ENCODE data around the gene LRRC37A. TPM values are rescaled to one million over a fixed set of nuclear protein-coding genes. Genes with fewer than 3 reads are reported as not detected.
A peak's percentile ranks its signal among the peaks of the same experiment; 100 is the strongest.

The LRRC37A gene
- total RNA-seq, 1 experiment from 2014 or later = 0.83 TPM

DNA sequence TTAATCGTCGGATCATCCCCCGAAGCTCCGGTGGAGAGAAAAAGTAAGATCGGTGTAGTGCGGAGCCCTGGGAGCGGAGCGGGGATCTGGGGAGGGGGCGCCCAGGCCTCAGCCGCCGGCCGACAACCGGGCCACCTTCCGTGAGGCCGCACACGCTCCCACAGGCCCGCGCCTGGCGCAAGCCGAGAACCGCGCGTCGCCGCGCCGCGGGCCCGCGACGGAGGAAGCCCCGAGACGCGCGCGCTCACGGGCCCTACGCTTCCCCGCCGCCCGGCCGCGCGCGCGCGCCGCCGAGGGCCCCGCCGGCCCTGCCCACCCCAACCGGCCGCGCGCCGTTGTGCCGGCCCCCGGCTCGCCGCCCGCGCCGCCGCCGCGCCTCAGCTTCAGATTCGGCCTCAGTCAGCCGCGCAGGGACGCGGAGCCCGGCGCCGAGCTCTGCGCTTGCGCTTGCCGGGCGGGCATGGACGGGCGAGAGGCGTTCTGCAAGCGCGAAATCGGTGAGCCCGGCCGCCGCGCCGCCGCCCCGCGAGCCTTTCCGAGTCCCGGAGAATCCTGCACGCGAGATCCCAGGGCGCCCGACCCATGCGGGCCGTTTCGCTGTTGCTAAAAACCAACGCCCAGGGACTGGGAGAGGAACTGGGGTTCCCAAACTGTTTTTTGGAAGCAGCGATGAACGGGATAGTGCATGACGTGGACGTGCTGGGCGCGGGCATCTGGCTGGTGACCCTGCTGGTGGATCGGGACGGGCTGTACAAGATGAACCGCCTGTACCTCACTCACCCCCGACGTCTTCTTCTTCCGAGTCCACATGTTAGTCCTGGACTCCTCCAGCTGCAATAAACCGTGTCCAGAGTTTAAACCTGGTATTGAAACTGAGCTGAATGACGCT, 28.0 kb upstream of the LRRC37A start:
- peak; percentile 89 for ATAC-seq
- POLR2A ChIA-PET = no interaction called here
- no peaks in the 10 kb centered on the region for H3K36me3 Mint-ChIP-seq
- peaks cover 65% of the 10 kb centered on the region for H3K27me3 Mint-ChIP-seq (ENCODE audit: low read depth)
- H3K27ac Mint-ChIP-seq = 0 out of 2 replicates have a peak overlapping the region, but pooled peaks have one; percentile 39
- H3K9me3 Mint-ChIP-seq = no peaks in the 10 kb centered on the region
- peaks cover 12% of the 10 kb centered on the region for H3K4me1 Mint-ChIP-seq
- CTCF ChIA-PET = interaction anchor here (1.1 to 1.8 kb wide), 2 partner anchors 54 to 74 kb away, joined by 4 to 5 read pairs; partner anchors contain the start of gene KANSL1
- peak overlapping the region; percentile 85 for H3K4me3 Mint-ChIP-seq
- peak; percentile 83 for DNase-seq (ENCODE audit: low spot score)
- TF ChIP-seq PRRX2 (CRISPR knock-in tag; IDR thresholded peaks at IDR 0.05) (no peak), KAT7 (CRISPR knock-in tag; IDR thresholded peaks at IDR 0.05; ENCODE audit: borderline replicate concordance) (no peak), TEAD4 (CRISPR knock-in tag; IDR thresholded peaks at IDR 0.05) (no peak), CREB1 (CRISPR knock-in tag; IDR thresholded peaks at IDR 0.05) (no peak), ZBTB21 (CRISPR knock-in tag; IDR thresholded peaks at IDR 0.05; ENCODE audit: borderline replicate concordance) (no peak), EMX1 (CRISPR knock-in tag; IDR thresholded peaks at IDR 0.05) (no peak), FOXP1 (CRISPR knock-in tag; IDR thresholded peaks at IDR 0.05; ENCODE audit: borderline replicate concordance) (0 out of 2 replicates have a peak, but pooled peaks have one; percentile 36), GTF2I (CRISPR knock-in tag; conservative IDR thresholded peaks at IDR 0.05) (no peak), SMAD4 (CRISPR knock-in tag; IDR thresholded peaks at IDR 0.05) (no peak), TEAD1 (CRISPR knock-in tag; IDR thresholded peaks at IDR 0.05) (0 out of 2 replicates have a peak, but pooled peaks have one; percentile 25), NFE2L1 (CRISPR knock-in tag; IDR thresholded peaks at IDR 0.05) (no peak), MYBL2 (CRISPR knock-in tag; IDR thresholded peaks at IDR 0.05) (no peak)
- TF ChIP-seq, protein P1, sequence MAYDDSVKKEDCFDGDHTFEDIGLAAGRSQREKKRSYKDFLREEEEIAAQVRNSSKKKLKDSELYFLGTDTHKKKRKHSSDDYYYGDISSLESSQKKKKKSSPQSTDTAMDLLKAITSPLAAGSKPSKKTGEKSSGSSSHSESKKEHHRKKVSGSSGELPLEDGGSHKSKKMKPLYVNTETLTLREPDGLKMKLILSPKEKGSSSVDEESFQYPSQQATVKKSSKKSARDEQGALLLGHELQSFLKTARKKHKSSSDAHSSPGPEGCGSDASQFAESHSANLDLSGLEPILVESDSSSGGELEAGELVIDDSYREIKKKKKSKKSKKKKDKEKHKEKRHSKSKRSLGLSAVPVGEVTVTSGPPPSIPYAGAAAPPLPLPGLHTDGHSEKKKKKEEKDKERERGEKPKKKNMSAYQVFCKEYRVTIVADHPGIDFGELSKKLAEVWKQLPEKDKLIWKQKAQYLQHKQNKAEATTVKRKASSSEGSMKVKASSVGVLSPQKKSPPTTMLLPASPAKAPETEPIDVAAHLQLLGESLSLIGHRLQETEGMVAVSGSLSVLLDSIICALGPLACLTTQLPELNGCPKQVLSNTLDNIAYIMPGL (CRISPR knock-in tag; IDR thresholded peaks at IDR 0.05) = peak; percentile 76; the same call in 1 of the 2 replicates
- TF ChIP-seq, protein P2, sequence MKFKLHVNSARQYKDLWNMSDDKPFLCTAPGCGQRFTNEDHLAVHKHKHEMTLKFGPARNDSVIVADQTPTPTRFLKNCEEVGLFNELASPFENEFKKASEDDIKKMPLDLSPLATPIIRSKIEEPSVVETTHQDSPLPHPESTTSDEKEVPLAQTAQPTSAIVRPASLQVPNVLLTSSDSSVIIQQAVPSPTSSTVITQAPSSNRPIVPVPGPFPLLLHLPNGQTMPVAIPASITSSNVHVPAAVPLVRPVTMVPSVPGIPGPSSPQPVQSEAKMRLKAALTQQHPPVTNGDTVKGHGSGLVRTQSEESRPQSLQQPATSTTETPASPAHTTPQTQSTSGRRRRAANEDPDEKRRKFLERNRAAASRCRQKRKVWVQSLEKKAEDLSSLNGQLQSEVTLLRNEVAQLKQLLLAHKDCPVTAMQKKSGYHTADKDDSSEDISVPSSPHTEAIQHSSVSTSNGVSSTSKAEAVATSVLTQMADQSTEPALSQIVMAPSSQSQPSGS (CRISPR knock-in tag; IDR thresholded peaks at IDR 0.05; ENCODE audit: borderline replicate concordance, low read depth) = no peak
- TF ChIP-seq, protein P3, sequence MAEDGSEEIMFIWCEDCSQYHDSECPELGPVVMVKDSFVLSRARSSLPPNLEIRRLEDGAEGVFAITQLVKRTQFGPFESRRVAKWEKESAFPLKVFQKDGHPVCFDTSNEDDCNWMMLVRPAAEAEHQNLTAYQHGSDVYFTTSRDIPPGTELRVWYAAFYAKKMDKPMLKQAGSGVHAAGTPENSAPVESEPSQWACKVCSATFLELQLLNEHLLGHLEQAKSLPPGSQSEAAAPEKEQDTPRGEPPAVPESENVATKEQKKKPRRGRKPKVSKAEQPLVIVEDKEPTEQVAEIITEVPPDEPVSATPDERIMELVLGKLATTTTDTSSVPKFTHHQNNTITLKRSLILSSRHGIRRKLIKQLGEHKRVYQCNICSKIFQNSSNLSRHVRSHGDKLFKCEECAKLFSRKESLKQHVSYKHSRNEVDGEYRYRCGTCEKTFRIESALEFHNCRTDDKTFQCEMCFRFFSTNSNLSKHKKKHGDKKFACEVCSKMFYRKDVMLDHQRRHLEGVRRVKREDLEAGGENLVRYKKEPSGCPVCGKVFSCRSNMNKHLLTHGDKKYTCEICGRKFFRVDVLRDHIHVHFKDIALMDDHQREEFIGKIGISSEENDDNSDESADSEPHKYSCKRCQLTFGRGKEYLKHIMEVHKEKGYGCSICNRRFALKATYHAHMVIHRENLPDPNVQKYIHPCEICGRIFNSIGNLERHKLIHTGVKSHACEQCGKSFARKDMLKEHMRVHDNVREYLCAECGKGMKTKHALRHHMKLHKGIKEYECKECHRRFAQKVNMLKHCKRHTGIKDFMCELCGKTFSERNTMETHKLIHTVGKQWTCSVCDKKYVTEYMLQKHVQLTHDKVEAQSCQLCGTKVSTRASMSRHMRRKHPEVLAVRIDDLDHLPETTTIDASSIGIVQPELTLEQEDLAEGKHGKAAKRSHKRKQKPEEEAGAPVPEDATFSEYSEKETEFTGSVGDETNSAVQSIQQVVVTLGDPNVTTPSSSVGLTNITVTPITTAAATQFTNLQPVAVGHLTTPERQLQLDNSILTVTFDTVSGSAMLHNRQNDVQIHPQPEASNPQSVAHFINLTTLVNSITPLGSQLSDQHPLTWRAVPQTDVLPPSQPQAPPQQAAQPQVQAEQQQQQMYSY (CRISPR knock-in tag; IDR thresholded peaks at IDR 0.05) = no peak
- TF ChIP-seq, protein P4, sequence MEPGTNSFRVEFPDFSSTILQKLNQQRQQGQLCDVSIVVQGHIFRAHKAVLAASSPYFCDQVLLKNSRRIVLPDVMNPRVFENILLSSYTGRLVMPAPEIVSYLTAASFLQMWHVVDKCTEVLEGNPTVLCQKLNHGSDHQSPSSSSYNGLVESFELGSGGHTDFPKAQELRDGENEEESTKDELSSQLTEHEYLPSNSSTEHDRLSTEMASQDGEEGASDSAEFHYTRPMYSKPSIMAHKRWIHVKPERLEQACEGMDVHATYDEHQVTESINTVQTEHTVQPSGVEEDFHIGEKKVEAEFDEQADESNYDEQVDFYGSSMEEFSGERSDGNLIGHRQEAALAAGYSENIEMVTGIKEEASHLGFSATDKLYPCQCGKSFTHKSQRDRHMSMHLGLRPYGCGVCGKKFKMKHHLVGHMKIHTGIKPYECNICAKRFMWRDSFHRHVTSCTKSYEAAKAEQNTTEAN (CRISPR knock-in tag; IDR thresholded peaks at IDR 0.05) = no peak
- TF ChIP-seq, protein P5, sequence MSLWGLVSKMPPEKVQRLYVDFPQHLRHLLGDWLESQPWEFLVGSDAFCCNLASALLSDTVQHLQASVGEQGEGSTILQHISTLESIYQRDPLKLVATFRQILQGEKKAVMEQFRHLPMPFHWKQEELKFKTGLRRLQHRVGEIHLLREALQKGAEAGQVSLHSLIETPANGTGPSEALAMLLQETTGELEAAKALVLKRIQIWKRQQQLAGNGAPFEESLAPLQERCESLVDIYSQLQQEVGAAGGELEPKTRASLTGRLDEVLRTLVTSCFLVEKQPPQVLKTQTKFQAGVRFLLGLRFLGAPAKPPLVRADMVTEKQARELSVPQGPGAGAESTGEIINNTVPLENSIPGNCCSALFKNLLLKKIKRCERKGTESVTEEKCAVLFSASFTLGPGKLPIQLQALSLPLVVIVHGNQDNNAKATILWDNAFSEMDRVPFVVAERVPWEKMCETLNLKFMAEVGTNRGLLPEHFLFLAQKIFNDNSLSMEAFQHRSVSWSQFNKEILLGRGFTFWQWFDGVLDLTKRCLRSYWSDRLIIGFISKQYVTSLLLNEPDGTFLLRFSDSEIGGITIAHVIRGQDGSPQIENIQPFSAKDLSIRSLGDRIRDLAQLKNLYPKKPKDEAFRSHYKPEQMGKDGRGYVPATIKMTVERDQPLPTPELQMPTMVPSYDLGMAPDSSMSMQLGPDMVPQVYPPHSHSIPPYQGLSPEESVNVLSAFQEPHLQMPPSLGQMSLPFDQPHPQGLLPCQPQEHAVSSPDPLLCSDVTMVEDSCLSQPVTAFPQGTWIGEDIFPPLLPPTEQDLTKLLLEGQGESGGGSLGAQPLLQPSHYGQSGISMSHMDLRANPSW (CRISPR knock-in tag; conservative IDR thresholded peaks at IDR 0.05; ENCODE audit: low read depth) = no peak
- TF ChIP-seq, protein P6, sequence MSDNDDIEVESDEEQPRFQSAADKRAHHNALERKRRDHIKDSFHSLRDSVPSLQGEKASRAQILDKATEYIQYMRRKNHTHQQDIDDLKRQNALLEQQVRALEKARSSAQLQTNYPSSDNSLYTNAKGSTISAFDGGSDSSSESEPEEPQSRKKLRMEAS (CRISPR knock-in tag; IDR thresholded peaks at IDR 0.05) = peak; percentile 56; the same call in 1 of the 2 replicates
- TF ChIP-seq, protein P7, sequence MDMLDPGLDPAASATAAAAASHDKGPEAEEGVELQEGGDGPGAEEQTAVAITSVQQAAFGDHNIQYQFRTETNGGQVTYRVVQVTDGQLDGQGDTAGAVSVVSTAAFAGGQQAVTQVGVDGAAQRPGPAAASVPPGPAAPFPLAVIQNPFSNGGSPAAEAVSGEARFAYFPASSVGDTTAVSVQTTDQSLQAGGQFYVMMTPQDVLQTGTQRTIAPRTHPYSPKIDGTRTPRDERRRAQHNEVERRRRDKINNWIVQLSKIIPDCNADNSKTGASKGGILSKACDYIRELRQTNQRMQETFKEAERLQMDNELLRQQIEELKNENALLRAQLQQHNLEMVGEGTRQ (CRISPR knock-in tag; IDR thresholded peaks at IDR 0.05) = no peak
- TF ChIP-seq, protein P8, sequence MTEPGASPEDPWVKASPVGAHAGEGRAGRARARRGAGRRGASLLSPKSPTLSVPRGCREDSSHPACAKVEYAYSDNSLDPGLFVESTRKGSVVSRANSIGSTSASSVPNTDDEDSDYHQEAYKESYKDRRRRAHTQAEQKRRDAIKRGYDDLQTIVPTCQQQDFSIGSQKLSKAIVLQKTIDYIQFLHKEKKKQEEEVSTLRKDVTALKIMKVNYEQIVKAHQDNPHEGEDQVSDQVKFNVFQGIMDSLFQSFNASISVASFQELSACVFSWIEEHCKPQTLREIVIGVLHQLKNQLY (CRISPR knock-in tag; IDR thresholded peaks at IDR 0.05) = no peak
- TF ChIP-seq, protein P9, sequence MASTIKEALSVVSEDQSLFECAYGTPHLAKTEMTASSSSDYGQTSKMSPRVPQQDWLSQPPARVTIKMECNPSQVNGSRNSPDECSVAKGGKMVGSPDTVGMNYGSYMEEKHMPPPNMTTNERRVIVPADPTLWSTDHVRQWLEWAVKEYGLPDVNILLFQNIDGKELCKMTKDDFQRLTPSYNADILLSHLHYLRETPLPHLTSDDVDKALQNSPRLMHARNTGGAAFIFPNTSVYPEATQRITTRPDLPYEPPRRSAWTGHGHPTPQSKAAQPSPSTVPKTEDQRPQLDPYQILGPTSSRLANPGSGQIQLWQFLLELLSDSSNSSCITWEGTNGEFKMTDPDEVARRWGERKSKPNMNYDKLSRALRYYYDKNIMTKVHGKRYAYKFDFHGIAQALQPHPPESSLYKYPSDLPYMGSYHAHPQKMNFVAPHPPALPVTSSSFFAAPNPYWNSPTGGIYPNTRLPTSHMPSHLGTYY (CRISPR knock-in tag; IDR thresholded peaks at IDR 0.05) = no peak

All from WTC11 (cell line).